ENCODE measurements around the gene FBXO4.
"Not testable (repeated sequence)": the region's sequence is repeated elsewhere in the genome, so short reads cannot be mapped to it uniquely, and the experiment has no call there.

Gene FBXO4

GRCh38 chr5:41924526-41924871 lies 582 bp upstream of the FBXO4 start:
- no peak for DNase-seq (ENCODE audit: low spot score)

- peak; percentile 58 for DNase-seq (ENCODE audit: low spot score)
Measured at GRCh38 chr5:41925555-41925951, 472 bp downstream of the FBXO4 start.

DNA sequence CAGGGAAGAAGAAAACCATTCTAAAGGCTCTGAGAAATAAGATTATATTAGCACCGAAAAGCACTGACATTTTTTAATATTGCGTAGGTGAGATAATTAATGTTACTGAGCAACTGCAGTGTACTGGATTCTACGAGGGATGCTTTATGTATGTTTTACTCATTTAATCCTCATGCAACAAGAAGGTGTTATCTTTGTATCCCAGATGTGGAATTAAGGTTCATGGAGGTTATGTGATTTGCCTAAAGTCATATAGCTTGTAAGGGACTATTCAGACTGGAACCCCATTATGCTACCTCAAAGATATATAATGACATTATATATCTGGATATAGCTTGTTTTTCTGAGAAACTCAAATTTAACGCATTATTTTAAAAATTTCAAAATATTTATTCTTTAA lies 2.5 kb downstream of the FBXO4 start:
- DNase-seq (ENCODE audit: low spot score) = no peak

- no peak for DNase-seq (ENCODE audit: low spot score)
Measured at GRCh38 chr5:41929035-41929434, 4.0 kb downstream of the FBXO4 start.

GRCh38 chr5:41932770-41933169 lies 7.7 kb downstream of the FBXO4 start:
- peak; percentile 62 for DNase-seq (ENCODE audit: low spot score)

GRCh38 chr5:41935544-41935943 lies 10.5 kb downstream of the FBXO4 start:
- DNase-seq (ENCODE audit: low spot score) = no peak

GRCh38 chr5:41940641-41941040 lies 15.6 kb downstream of the FBXO4 start:
- DNase-seq (ENCODE audit: low spot score) = peak; percentile 13

DNA sequence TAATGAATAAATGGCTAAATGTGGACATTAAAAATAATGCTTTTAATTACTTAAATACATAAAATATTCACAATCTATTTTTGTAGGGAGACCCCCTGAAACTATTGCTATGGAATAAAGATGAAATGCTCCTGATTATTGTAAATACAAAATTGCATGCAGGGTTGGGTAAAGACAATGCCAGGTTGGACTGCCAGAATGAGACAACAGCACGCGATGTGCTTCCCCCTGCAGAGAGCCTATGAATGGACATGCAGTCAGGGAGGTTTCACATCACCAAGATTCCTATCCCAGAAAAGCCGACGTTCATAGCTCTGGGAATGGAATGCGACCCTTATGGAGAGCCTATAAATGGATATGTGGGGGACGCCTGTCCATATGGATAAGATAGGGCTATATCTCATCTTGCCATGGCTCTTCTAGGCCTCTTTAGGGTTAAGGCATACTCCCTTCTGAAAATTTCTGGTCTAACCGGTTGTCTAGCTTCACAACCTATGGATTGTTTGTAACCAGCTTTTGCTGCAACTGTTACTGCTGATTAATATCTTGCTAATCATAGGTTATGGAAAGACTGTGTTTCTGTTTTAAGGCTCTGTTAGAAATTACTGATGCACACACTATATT lies 20.4 kb downstream of the FBXO4 start:
- not testable (repeated sequence) for DNase-seq (ENCODE audit: low spot score)

DNA sequence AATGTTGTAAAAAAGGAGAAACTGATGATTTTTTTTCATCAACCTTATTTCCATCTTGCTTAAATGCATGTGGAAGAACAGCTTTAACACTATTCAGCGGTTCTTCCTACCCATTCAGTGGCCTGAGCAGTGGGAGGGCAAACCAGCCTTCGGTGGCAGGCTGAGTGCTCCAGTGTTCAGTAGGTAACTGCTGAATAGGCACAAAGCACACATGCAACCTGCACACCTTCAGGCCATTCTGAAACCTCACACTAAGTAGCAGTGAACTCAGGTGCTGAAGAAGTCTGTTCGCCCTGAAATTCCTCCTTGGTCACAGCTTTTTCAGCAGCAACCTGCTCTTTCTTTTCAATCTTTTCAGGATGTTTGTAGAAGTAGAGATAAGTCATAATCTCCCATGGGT lies 26.1 kb downstream of the FBXO4 start:
- no peak for DNase-seq (ENCODE audit: low spot score)

GRCh38 chr5:41954286-41954685 lies 29.2 kb downstream of the FBXO4 start:
- no peak for DNase-seq (ENCODE audit: low spot score)

DNA sequence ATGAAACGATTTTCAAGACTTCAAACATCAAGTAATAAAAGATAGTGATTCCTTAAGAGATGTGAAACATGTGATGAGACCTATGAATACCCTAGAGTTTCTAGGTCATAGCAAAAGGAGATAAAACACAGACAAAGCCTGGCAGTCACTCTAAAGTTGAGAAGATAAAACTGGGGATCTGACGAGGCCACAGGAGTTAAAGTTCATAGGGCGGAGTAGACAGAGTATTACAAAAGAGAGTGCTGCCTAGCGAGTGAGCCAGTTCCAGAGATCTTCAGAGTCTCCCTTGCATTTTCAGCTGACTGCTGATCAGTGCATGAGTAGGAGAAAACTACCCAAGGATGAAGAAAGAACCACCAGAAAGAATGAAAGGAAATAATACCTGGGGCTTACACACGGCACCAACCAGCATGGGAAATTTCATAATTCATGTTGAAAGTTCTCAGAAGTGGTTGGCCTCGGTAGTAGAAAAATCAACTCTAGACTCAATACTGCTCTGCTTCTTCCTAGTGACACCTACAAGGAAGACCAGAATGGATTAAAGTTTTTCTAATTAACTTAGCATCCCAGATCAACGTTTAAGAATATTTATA lies 30.4 kb downstream of the FBXO4 start:
- no peak for DNase-seq (ENCODE audit: low spot score)

- no peak for DNase-seq (ENCODE audit: low spot score)
Measured at GRCh38 chr5:41956943-41957342, 31.9 kb downstream of the FBXO4 start.

DNA sequence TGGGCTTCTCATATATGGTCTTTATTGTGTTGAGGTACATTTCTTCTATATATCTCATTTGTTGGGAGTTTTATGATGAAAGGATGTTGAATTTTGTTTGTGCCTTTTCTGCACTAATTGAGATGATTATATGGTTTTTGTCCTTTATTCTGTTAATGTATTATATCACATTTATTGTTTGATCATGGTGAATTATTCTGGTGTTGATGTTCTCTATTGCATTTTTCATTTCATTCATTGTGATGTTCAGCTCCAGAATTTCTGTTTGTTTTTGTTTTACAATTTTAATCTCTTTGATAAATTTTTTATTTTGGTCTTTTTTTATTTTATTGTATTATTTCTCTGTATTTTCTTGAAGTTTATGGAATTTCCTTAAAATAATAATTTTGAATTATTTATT lies 35.4 kb downstream of the FBXO4 start:
- no peak for DNase-seq (ENCODE audit: low spot score)

- DNase-seq (ENCODE audit: low spot score) = no peak
Measured at GRCh38 chr5:41961736-41962135, 36.7 kb downstream of the FBXO4 start.

- DNase-seq (ENCODE audit: low spot score) = no peak
Measured at GRCh38 chr5:41962491-41962890, 37.4 kb downstream of the FBXO4 start.

GRCh38 chr5:41966401-41967105 lies 41.5 kb downstream of the FBXO4 start:
- DNase-seq (ENCODE audit: low spot score) = peak; percentile 68

- peak; percentile 64 for DNase-seq (ENCODE audit: low spot score)
Measured at GRCh38 chr5:41967401-41967800, 42.3 kb downstream of the FBXO4 start.

DNA sequence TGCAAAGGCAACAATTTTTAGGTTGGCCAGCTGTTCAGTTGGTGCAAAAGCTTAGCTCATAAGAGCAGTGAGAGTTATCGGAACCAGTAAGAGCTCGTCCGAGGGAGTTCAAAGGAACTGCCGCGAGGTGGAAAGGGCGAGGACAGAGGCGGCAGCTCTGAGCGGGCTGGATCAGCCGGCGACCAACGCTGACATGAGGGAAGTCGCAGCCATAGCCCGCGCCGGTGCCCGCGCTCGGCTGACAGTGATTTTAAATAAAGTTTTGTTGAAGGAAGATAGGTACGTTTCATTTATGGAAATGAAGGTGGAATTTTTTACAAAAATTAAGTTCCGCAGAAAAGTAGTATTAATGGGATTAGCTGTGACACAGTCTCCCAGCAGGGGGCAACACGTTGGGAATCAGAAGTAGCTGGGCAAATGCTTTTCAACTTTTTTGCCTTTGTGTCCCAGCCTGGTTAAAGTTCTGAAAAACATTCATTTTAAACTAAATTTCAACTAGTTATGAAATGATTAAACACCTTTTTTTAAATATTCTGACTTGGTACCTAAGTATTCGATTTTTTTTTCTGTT lies 43.2 kb downstream of the FBXO4 start:
- no peak for DNase-seq (ENCODE audit: low spot score)

GRCh38 chr5:41973087-41973486 lies 48.0 kb downstream of the FBXO4 start:
- no peak for DNase-seq (ENCODE audit: low spot score)

DNA sequence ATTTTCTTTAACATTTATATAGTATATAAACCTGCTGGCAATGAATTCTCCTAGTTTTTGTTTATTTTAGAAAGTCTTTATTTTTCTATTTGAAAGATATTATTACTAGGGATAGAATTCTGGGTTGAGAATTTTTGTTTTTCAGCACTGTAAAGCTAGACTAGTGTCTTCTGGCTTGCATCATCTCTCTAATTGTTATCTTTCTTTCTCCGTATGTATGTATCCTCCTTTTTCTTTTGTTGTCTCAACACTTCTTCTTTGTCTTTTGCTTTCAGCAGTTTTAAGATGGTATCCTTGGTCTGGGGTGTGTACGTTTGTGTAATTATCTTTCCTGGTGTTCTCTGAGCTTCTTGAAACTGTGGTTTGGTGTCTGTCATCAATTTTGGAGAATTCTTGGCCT lies 48.8 kb downstream of the FBXO4 start:
- DNase-seq (ENCODE audit: low spot score) = no peak

- DNase-seq (ENCODE audit: low spot score) = no peak
Measured at GRCh38 chr5:41978676-41979075, 53.6 kb downstream of the FBXO4 start.

- DNase-seq (ENCODE audit: low spot score) = no peak
Measured at GRCh38 chr5:41980396-41980795, 55.3 kb downstream of the FBXO4 start.

GRCh38 chr5:41980870-41981269 lies 55.8 kb downstream of the FBXO4 start:
- DNase-seq (ENCODE audit: low spot score) = no peak

Measured in kidney tubule cell (primary cell).